Mesendoderm (in vitro differentiated cells): ENCODE results near the gene TCP11L2.

Source experiments
- DNase-seq: peaks from one replicate; pipeline ENCODE4 v3.0.0; 2013
- H2AK5ac ChIP-seq: 2 replicates; pipeline ENCODE4 v1.6.1; 2013; ENCODE audit warnings: low read length, inconsistent platforms
- H2BK120ac ChIP-seq: 2 replicates; pipeline ENCODE4 v1.6.1; 2013; ENCODE audit warnings: low read depth, mild to moderate bottlenecking, low read length, moderate library complexity, mixed read lengths
- H2BK15ac ChIP-seq: replicated peaks from 2 replicates; pipeline ENCODE4 v1.6.1; 2013; ENCODE audit warnings: low read depth, mild to moderate bottlenecking, moderate library complexity
- H2BK5ac ChIP-seq: 2 replicates; pipeline ENCODE4 v1.6.1; 2013; ENCODE audit warnings: low read length, inconsistent platforms
- H3K18ac ChIP-seq: 2 replicates; pipeline ENCODE4 v1.6.1; 2013; ENCODE audit warnings: mild to moderate bottlenecking, low read length, mixed read lengths
- H3K23ac ChIP-seq: one replicate; pipeline ENCODE4 v1.6.1; 2013; ENCODE audit warnings: low read length
- H3K27ac ChIP-seq: 2 replicates; pipeline ENCODE4 v1.5.1; 2013; ENCODE audit warnings: low read depth, mild to moderate bottlenecking, inconsistent platforms, low read length, moderate library complexity
- H3K27me3 ChIP-seq: 2 replicates; pipeline ENCODE4 v1.6.1; 2013; ENCODE audit warnings: low read length, control low read depth, mild to moderate bottlenecking, inconsistent platforms; ENCODE audit not compliant: insufficient read depth, poor library complexity
- H3K36me3 ChIP-seq: 2 replicates; pipeline ENCODE4 v1.6.1; 2013; ENCODE audit warnings: low read length, inconsistent platforms; ENCODE audit not compliant: control insufficient read depth, insufficient read depth
- H3K4ac ChIP-seq: one replicate; pipeline ENCODE4 v1.6.1; 2013; ENCODE audit warnings: low read depth, mild to moderate bottlenecking, low read length, moderate library complexity
- H3K4me1 ChIP-seq: 2 replicates; pipeline ENCODE4 v1.6.1; 2013; ENCODE audit warnings: low read depth, low read length, inconsistent platforms; ENCODE audit not compliant: control insufficient read depth
- H3K4me2 ChIP-seq: 2 replicates; pipeline ENCODE4 v1.6.1; 2013; ENCODE audit warnings: low read length
- H3K4me3 ChIP-seq: 2 replicates; pipeline ENCODE4 v1.5.1; 2013; ENCODE audit warnings: mild to moderate bottlenecking, low read length
- H3K56ac ChIP-seq: one replicate; pipeline ENCODE4 v1.6.1; 2013; ENCODE audit warnings: low read length
- H3K79me1 ChIP-seq: 2 replicates; pipeline ENCODE4 v1.6.1; 2013; ENCODE audit warnings: low read length, inconsistent platforms
- H3K79me2 ChIP-seq: 2 replicates; pipeline ENCODE4 v1.6.1; 2013; ENCODE audit warnings: mild to moderate bottlenecking, low read length; ENCODE audit not compliant: control insufficient read depth, insufficient read depth
- H3K9ac ChIP-seq: 2 replicates; pipeline ENCODE4 v1.6.1; 2013; ENCODE audit warnings: low read length, inconsistent platforms
- H4K5ac ChIP-seq: one replicate; pipeline ENCODE4 v1.6.1; 2013; ENCODE audit warnings: low read length
- H4K8ac ChIP-seq: one replicate; pipeline ENCODE4 v1.6.1; 2013; ENCODE audit warnings: low read depth, mild to moderate bottlenecking, control low read depth, low read length, moderate library complexity
- WGBS: extraction: QIAGEN DNeasy Blood & Tissue Kit; methylation state at CpG from one replicate; pipeline ENCODE4 v1.1.7; 2013; ENCODE audit warnings: low lambda C conversion rate, missing lambda C conversion rate; ENCODE audit not compliant: insufficient coverage; ENCODE audit errors: extremely low coverage; 5-methylcytosine and 5-hydroxymethylcytosine counted together

The TCP11L2 gene

GRCh38 chr12:106281056-106281782 lies 21.3 kb upstream of the TCP11L2 start:
- H3K4me3 ChIP-seq = no peak overlapping the region
- no peak overlapping the region for H2BK5ac ChIP-seq
- H3K9ac ChIP-seq = no peak overlapping the region
- no peak for DNase-seq
- WGBS = no CpG with 5 or more reads among the region's 3 CpGs
- no peak overlapping the region for H3K4me2 ChIP-seq
- H3K18ac ChIP-seq = no peak overlapping the region
- no peak overlapping the region for H2BK120ac ChIP-seq
- H3K79me2 ChIP-seq = no peaks in the 10 kb centered on the region
- no peak overlapping the region for H4K5ac ChIP-seq
- no peak overlapping the region for H3K23ac ChIP-seq
- no peaks in the 10 kb centered on the region for H3K27me3 ChIP-seq
- no peak overlapping the region for H3K4ac ChIP-seq
- no peak overlapping the region for H2AK5ac ChIP-seq
- H3K56ac ChIP-seq = no peak overlapping the region
- H2BK15ac ChIP-seq = no peak overlapping the region
- no peak overlapping the region for H4K8ac ChIP-seq
- no peaks in the 10 kb centered on the region for H3K4me1 ChIP-seq
- H3K27ac ChIP-seq = no peak overlapping the region
- no peaks in the 10 kb centered on the region for H3K36me3 ChIP-seq
- no peaks in the 10 kb centered on the region for H3K79me1 ChIP-seq

GRCh38 chr12:106281804-106282203 lies 20.7 kb upstream of the TCP11L2 start:
- Histone ChIP-seq H4K8ac (no peak overlapping the region), H3K4ac (no peak overlapping the region), H3K4me1 (no peaks in the 10 kb centered on the region), H3K27me3 (no peaks in the 10 kb centered on the region), H3K79me2 (no peaks in the 10 kb centered on the region), H3K79me1 (no peaks in the 10 kb centered on the region), H3K27ac (no peak overlapping the region), H2BK15ac (no peak overlapping the region), H2BK5ac (no peak overlapping the region), H2BK120ac (no peak overlapping the region), H3K56ac (no peak overlapping the region), H3K18ac (no peak overlapping the region), H3K23ac (no peak overlapping the region), H2AK5ac (no peak overlapping the region), H3K36me3 (no peaks in the 10 kb centered on the region), H3K9ac (no peak overlapping the region), H3K4me2 (no peak overlapping the region), H4K5ac (no peak overlapping the region), H3K4me3 (no peak overlapping the region)
- DNase-seq = no peak
- WGBS = no CpG with 5 or more reads among the region's 4 CpGs

- H3K4ac ChIP-seq = no peak overlapping the region
- no peaks in the 10 kb centered on the region for H3K4me1 ChIP-seq
- no peak overlapping the region for H4K8ac ChIP-seq
- no peak overlapping the region for H2BK15ac ChIP-seq
- no peaks in the 10 kb centered on the region for H3K79me2 ChIP-seq
- H3K4me3 ChIP-seq = no peak overlapping the region
- no peak overlapping the region for H3K23ac ChIP-seq
- no peaks in the 10 kb centered on the region for H3K36me3 ChIP-seq
- no peak overlapping the region for H2AK5ac ChIP-seq
- peak; percentile 71 for DNase-seq
- no peak overlapping the region for H2BK5ac ChIP-seq
- H2BK120ac ChIP-seq = no peak overlapping the region
- H3K27me3 ChIP-seq = no peaks in the 10 kb centered on the region
- no peak overlapping the region for H4K5ac ChIP-seq
- H3K79me1 ChIP-seq = no peaks in the 10 kb centered on the region
- no peak overlapping the region for H3K4me2 ChIP-seq
- no peak overlapping the region for H3K9ac ChIP-seq
- no peak overlapping the region for H3K27ac ChIP-seq
- H3K18ac ChIP-seq = no peak overlapping the region
- WGBS = no CpG with 5 or more reads among the region's 7 CpGs
- no peak overlapping the region for H3K56ac ChIP-seq
Observed at GRCh38 chr12:106282457-106283097, 20.0 kb upstream of the TCP11L2 start.

- Histone ChIP-seq H3K4me3 (no peak overlapping the region), H3K18ac (no peak overlapping the region), H3K79me1 (no peaks in the 10 kb centered on the region), H3K27me3 (no peaks in the 10 kb centered on the region), H3K4me1 (no peaks in the 10 kb centered on the region), H3K56ac (no peak overlapping the region), H3K4ac (no peak overlapping the region), H3K27ac (no peak overlapping the region), H2BK120ac (no peak overlapping the region), H4K5ac (no peak overlapping the region), H3K23ac (no peak overlapping the region), H4K8ac (no peak overlapping the region), H3K79me2 (no peaks in the 10 kb centered on the region), H2AK5ac (no peak overlapping the region), H3K4me2 (no peak overlapping the region), H2BK15ac (no peak overlapping the region), H3K9ac (no peak overlapping the region), H3K36me3 (no peaks in the 10 kb centered on the region), H2BK5ac (no peak overlapping the region)
- WGBS = no CpG with 5 or more reads among the region's 10 CpGs
- DNase-seq = no peak
Observed at GRCh38 chr12:106284358-106285105, 18.0 kb upstream of the TCP11L2 start.

GRCh38 chr12:106285982-106286381 lies 16.6 kb upstream of the TCP11L2 start:
- Histone ChIP-seq H3K27ac (no peak overlapping the region), H3K79me1 (no peaks in the 10 kb centered on the region), H4K8ac (no peak overlapping the region), H3K9ac (no peak overlapping the region), H3K4me3 (no peak overlapping the region), H3K23ac (no peak overlapping the region), H3K27me3 (no peaks in the 10 kb centered on the region), H3K36me3 (no peaks in the 10 kb centered on the region), H3K4me2 (no peak overlapping the region), H2BK15ac (no peak overlapping the region), H3K79me2 (no peaks in the 10 kb centered on the region), H3K18ac (no peak overlapping the region), H3K4me1 (no peaks in the 10 kb centered on the region), H3K56ac (no peak overlapping the region), H2BK5ac (no peak overlapping the region), H2BK120ac (no peak overlapping the region), H3K4ac (no peak overlapping the region), H2AK5ac (no peak overlapping the region), H4K5ac (no peak overlapping the region)
- DNase-seq = no peak
- WGBS = no CpG with 5 or more reads among the region's 4 CpGs
